Right cardiac atrium (tissue), 5 donors: Measurements from ENCODE around the gene AIF1L. TPM values are rescaled to one million over a fixed set of nuclear protein-coding genes. Genes with fewer than 3 reads are reported as not detected.
A peak's percentile ranks its signal among the peaks of the same experiment; 100 is the strongest.

Experiments used
- ATAC-seq, 2 donors: fragments of 200-7000 bp; cut with Tn5 transposase; one replicate each; pipeline versions ENCODE4 v1.8.0 to v1.9.1; 2020; ENCODE audit warnings: moderate library complexity in 2 of 2, mild to moderate bottlenecking in 1 of 2
- DNase-seq, 3 donors: peaks; one replicate each; pipeline ENCODE4 v3.0.0-alpha.2; 2020
- H3K27ac ChIP-seq: one replicate; pipeline ENCODE4 v1.5.1; 2013; ENCODE audit warnings: mild to moderate bottlenecking, low read length, control low read depth, moderate library complexity
- H3K27me3 ChIP-seq: one replicate; pipeline ENCODE4 v1.6.1; 2013; ENCODE audit not compliant: control insufficient read depth, insufficient read depth
- H3K4me1 ChIP-seq: one replicate; pipeline ENCODE4 v1.6.1; 2013; ENCODE audit warnings: low read length; ENCODE audit not compliant: control insufficient read depth, insufficient read depth
- H3K4me3 ChIP-seq: one replicate; pipeline ENCODE4 v1.5.1; 2013; ENCODE audit warnings: low read length, control low read depth
- H3K9me3 ChIP-seq: one replicate; pipeline ENCODE4 v1.6.1; 2013; ENCODE audit warnings: low read length; ENCODE audit not compliant: control insufficient read depth
- WGBS: extraction: QIAGEN DNeasy Blood & Tissue Kit; methylation state at CpG from one replicate; pipeline ENCODE4 v1.1.7; 2013; 5-methylcytosine and 5-hydroxymethylcytosine counted together
- intact Hi-C, 4 donors: fragments of 100-400 bp; cut with DNase I; formaldehyde crosslinking; loops; one replicate each; pipeline versions ENCODE4 v1.11.0 to v1.14.0; 2022 to 2023
- polyA plus RNA-seq: library from polyadenylated mRNA; stranded (reverse); fragments of 200-250 nt; gene quantifications from one replicate; pipeline ENCODE4 v1.2.3, GENCODE V29; 2013
- total RNA-seq, 4 donors: library from RNA; stranded (reverse); fragmentation: NEBNext Ultra II Directional; extraction: Animal tissue kit (Norgen Biotek cat#: 25700); gene quantifications; one replicate each; pipeline ENCODE4 v1.2.1, GENCODE V29; 2021
- donor health status: healthy with polysubstance abuse.
- donor health status: DM: no; HTN: yes; CAD: no.
- donor health status: DM: no; HTN: no; CAD: no.
- donor health status: DM: no; HTN: yes; CAD: no; lungs with severe emphysema.
- donor health status: DM: yes; HTN: yes; CAD: no.

AIF1L gene
- total and polyA plus RNA-seq, 5 donors, result 6.9 to 22.7 (median 15.7) TPM

- ATAC-seq (peak; percentile 99 to 100), DNase-seq (peak; percentile 99 to 100 (median 100))
- intact Hi-C loops, result no loop called here
- Histone ChIP-seq H3K4me1 (no peaks in the 10 kb centered on the region), H3K27me3 (no peaks in the 10 kb centered on the region), H3K27ac (peak within 1 kb of the TSS; percentile 67), H3K4me3 (peak within 1 kb of the TSS; percentile 88), H3K9me3 (no peaks in the 10 kb centered on the region)
- under 1% methylated on average over 61 of the region's 61 CpGs for WGBS
Measured at GRCh38 chr9:131125288-131126058, 29.1 kb downstream of the AIF1L start, which contains the start of gene NUP214. TSS of gene NUP214 (plus strand) at chr9:131125586. CDS start at chr9:131125705, 119 bp downstream.

GRCh38 chr9:131126059-131126426 lies 29.7 kb downstream of the AIF1L start:
- peak overlapping the region; percentile 57 for H3K27ac ChIP-seq
- peak overlapping the region; percentile 88 for H3K4me3 ChIP-seq
- intact Hi-C loops, result no loop called here
- under 1% methylated on average over 11 of the region's 11 CpGs for WGBS
- H3K27me3 ChIP-seq, result no peaks in the 10 kb centered on the region
- no peak for ATAC-seq
- no peak for DNase-seq
- no peaks in the 10 kb centered on the region for H3K9me3 ChIP-seq
- no peaks in the 10 kb centered on the region for H3K4me1 ChIP-seq

GRCh38 chr9:131129183-131129582 lies 32.9 kb downstream of the AIF1L start:
- Histone ChIP-seq H3K4me3 (no peak overlapping the region), H3K27me3 (no peaks in the 10 kb centered on the region), H3K4me1 (no peaks in the 10 kb centered on the region), H3K27ac (no peak overlapping the region), H3K9me3 (no peaks in the 10 kb centered on the region)
- WGBS, result 73% methylated on average over 3 of the region's 3 CpGs
- DNase-seq, result no peak
- intact Hi-C loops, result no loop called here
- ATAC-seq, result no peak

GRCh38 chr9:131138676-131139075 lies 42.3 kb downstream of the AIF1L start:
- Histone ChIP-seq H3K4me3 (no peak overlapping the region), H3K27ac (no peak overlapping the region), H3K9me3 (no peaks in the 10 kb centered on the region), H3K4me1 (no peaks in the 10 kb centered on the region), H3K27me3 (no peaks in the 10 kb centered on the region)
- WGBS, result 97% methylated on average over 2 of the region's 2 CpGs
- intact Hi-C loops, result no loop called here
- no peak for DNase-seq
- ATAC-seq, result no peak

GRCh38 chr9:131140112-131140511 lies 43.8 kb downstream of the AIF1L start:
- Histone ChIP-seq H3K9me3 (no peaks in the 10 kb centered on the region), H3K27ac (no peak overlapping the region), H3K27me3 (no peaks in the 10 kb centered on the region), H3K4me1 (no peaks in the 10 kb centered on the region), H3K4me3 (no peak overlapping the region)
- no peak for DNase-seq
- no peak for ATAC-seq
- intact Hi-C loops, result no loop called here
- WGBS, result 76% methylated on average over 4 of the region's 4 CpGs

GRCh38 chr9:131140550-131140949 lies 44.2 kb downstream of the AIF1L start:
- Histone ChIP-seq H3K9me3 (no peaks in the 10 kb centered on the region), H3K27ac (no peak overlapping the region), H3K4me3 (no peak overlapping the region), H3K27me3 (no peaks in the 10 kb centered on the region), H3K4me1 (no peaks in the 10 kb centered on the region)
- DNase-seq, result no peak
- intact Hi-C loops, result no loop called here
- ATAC-seq, result no peak
- 92% methylated on average over 3 of the region's 3 CpGs for whole genome bisulfite sequencing

- Histone ChIP-seq H3K27ac (no peak overlapping the region), H3K9me3 (no peaks in the 10 kb centered on the region), H3K4me3 (no peak overlapping the region), H3K27me3 (no peaks in the 10 kb centered on the region), H3K4me1 (no peaks in the 10 kb centered on the region)
- intact Hi-C loops, result no loop called here
- no peak for ATAC-seq
- 96% methylated on average over 3 of the region's 3 CpGs for WGBS
- DNase-seq, result no peak
Measured at GRCh38 chr9:131142160-131142559, 45.8 kb downstream of the AIF1L start.

GRCh38 chr9:131144201-131144600 lies 47.9 kb downstream of the AIF1L start:
- WGBS, result 80% methylated on average over 3 of the region's 3 CpGs
- intact Hi-C loops, result no loop called here

GRCh38 chr9:131145245-131145644 lies 48.9 kb downstream of the AIF1L start:
- Histone ChIP-seq H3K27ac (no peak overlapping the region), H3K4me3 (no peak overlapping the region), H3K4me1 (no peaks in the 10 kb centered on the region), H3K9me3 (no peaks in the 10 kb centered on the region), H3K27me3 (no peaks in the 10 kb centered on the region)
- intact Hi-C loops, result no loop called here
- WGBS, result 72% methylated on average over 2 of the region's 2 CpGs
- DNase-seq (no peak), ATAC-seq (no peak)

More at GRCh38 chr9:131144201-131144600, 47.9 kb downstream of the AIF1L start:
- no peak overlapping the region for H3K4me3 ChIP-seq
- H3K4me1 ChIP-seq, result no peaks in the 10 kb centered on the region
- ATAC-seq (no peak), DNase-seq (no peak)
- H3K27ac ChIP-seq, result no peak overlapping the region
- no peaks in the 10 kb centered on the region for H3K9me3 ChIP-seq
- H3K27me3 ChIP-seq, result no peaks in the 10 kb centered on the region

- WGBS, result 94% methylated on average over 4 of the region's 4 CpGs
- no peaks in the 10 kb centered on the region for H3K27me3 ChIP-seq
- H3K9me3 ChIP-seq, result no peaks in the 10 kb centered on the region
- no peak for DNase-seq
- no peaks in the 10 kb centered on the region for H3K4me1 ChIP-seq
- no peak overlapping the region for H3K4me3 ChIP-seq
- no peak overlapping the region for H3K27ac ChIP-seq
- ATAC-seq, result no peak
- intact Hi-C loops, result no loop called here
Measured at GRCh38 chr9:131146186-131146585, 49.9 kb downstream of the AIF1L start.

GRCh38 chr9:131148276-131148675 lies 51.9 kb downstream of the AIF1L start:
- Histone ChIP-seq H3K4me1 (no peaks in the 10 kb centered on the region), H3K4me3 (no peak overlapping the region), H3K9me3 (no peaks in the 10 kb centered on the region), H3K27ac (no peak overlapping the region), H3K27me3 (no peaks in the 10 kb centered on the region)
- ATAC-seq (no peak), DNase-seq (no peak)
- 93% methylated on average over 3 of the region's 3 CpGs for WGBS
- intact Hi-C loops, result no loop called here
